Epithelial cell of proximal tubule (primary cell): ENCODE results near the gene PLA2G2D. TPM values are rescaled to one million over a fixed set of nuclear protein-coding genes. Genes with fewer than 3 reads are reported as not detected.
A peak's percentile ranks its signal among the peaks of the same experiment; 100 is the strongest.

Source experiments
- DNase-seq: peaks from one replicate; pipeline ENCODE4 v3.0.0-alpha.2; 2011; ENCODE audit warnings: low read depth
- H3K4me3 ChIP-seq: 2 replicates; pipeline ENCODE4 v1.5.1; 2011; ENCODE audit warnings: low read depth, mild to moderate bottlenecking, low read length
- CTCF ChIP-seq: conservative IDR thresholded peaks from 2 replicates; pipeline ENCODE4 v1.5.1; 2012; ENCODE audit warnings: low read depth, mild to moderate bottlenecking, low read length
- total RNA-seq: library from RNA; depleted of rRNA; stranded (reverse); fragments of >200 nt; gene quantifications from 2 replicates; pipeline ENCODE4 v1.2.3, GENCODE V29; 2015

The PLA2G2D gene
- total RNA-seq, 1 donor from 2014 or later: not detected

- peak; percentile 27 for DNase-seq
- no peak overlapping the region for H3K4me3 ChIP-seq
- no peak for TF ChIP-seq CTCF
Observed at GRCh38 chr1:20160034-20160433, 40.7 kb upstream of the PLA2G2D start.

DNA sequence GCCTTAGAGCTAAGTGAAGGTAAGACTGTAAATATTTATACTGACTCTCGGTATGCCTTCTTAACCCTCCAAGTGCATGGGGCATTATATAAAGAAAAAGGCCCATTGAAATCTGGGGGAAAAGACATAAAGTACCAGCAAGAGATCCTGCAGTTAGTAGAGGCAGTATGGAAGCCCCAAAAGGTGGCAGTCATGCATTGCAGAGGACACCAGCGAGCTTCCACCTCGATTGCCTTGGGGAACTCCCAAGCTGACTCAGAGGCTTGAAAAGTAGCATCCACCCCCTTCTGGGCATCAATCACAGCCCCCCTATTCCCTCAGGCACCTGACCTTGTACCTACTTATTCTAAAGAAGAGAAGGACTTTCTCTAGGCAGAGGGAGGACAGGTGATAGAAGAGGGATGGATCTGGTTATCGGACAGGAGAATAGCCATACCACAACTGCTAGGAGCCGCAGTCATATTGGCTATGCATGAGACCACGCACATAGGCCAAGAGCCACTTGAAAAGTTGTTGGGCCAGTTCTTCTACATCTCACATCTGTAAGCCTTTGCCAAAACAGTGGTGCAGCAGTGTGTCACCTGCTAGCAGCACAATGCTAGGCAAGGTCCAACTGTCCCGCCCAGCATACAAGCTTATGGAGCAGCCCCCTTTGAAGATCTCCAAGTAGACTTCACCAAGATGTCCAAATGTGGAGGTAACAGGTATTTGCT is 39.2 kb upstream of the PLA2G2D start:
- TF ChIP-seq CTCF: peak; percentile 4
- no peak for DNase-seq
- H3K4me3 ChIP-seq: no peak overlapping the region

DNA sequence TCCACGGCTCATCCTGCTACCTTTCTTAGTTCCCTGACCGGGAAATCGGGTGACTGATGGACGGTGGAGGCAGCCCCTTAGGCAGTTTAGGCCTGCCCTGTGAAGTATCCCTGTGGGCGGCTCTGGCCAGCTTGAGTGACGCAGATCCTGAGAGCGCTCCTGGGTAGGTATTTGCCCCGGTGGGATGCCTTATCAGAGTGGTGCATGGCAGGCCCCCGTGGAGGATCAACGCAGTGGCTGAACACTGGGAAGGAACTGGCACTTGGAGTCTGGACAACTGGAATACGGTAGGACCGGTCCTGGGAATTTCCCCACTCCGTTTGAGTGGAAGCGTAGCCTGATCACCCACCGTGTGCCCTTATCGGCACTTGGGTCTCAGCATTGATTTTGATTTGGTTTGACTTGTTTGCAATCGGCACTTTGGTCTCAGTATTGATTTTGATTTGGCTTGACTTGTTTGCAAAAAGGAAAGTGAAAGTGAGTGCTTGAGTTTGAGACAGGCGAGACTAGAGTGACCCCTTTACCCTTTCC is 35.0 kb upstream of the PLA2G2D start:
- TF ChIP-seq CTCF: no peak
- no peak for DNase-seq
- H3K4me3 ChIP-seq: no peak overlapping the region

DNA sequence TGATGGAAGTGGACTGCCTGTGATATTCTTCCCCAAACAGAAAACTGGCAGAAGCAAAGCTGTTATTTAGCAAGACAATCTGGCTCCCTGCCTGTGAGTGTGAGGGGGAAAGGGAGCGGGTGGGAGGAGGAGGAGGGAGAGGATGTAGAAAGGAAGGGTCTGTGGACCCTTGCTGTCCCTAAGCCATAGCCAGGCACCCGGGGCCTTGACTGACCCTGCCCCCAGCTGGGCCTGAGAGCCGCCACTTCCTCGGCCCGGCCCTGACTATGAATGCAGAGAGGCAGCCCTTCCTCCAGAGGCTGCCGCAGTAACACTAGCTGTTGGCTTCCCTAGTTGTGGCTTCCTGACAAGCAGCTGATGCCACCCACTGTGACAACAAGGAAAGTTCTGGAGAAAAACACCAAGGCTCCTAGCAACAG is 33.7 kb upstream of the PLA2G2D start:
- DNase-seq: no peak
- no peak for TF ChIP-seq CTCF
- H3K4me3 ChIP-seq: no peak overlapping the region

- DNase-seq: no peak
- no peak overlapping the region for H3K4me3 ChIP-seq
- TF ChIP-seq CTCF: peak; percentile 0
Observed at GRCh38 chr1:20152599-20152930, 33.2 kb upstream of the PLA2G2D start.

DNA sequence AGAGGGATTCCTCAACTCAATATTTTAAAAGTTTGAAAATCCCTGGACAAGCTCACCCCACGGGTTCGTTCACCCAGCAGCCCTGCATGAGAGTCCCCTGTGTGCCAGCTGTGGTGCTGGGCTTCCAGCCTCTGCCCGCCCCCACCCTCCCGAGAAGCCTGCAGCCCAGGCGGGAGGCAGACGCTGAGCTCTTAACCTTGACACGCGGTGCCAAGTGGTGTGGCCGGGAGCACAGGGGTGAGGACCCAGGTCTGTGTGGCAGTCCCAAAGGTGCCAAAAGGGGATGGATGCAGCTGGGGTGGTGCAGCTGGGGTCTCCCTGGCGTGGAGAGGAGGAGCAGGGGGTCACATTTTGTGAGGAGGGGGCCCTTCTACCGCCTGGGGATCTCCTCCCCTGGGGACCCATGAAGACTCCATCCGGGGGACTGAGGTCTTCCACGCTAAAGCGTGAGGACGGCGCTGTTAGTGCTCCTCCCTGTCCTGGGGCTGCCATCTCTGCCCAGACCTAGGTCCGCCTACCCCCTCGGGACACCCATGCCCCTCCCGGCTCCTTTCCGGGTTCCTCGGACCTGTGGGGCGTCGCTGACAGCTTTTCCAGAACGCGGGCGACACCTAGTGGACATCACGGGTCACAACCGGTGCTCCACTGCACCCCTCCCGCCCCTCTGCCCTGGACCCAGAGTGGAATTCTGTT is 32.7 kb upstream of the PLA2G2D start:
- H3K4me3 ChIP-seq: peak overlapping the region; percentile 55
- DNase-seq: no peak
- peak; percentile 66 for TF ChIP-seq CTCF
